ENCODE data around the gene CDK14.
"Not testable (repeated sequence)": the region's sequence is repeated elsewhere in the genome, so short reads cannot be mapped to it uniquely, and the experiment has no call there.

CDK14 gene

GRCh38 chr7:90723866-90724265 lies 127.7 kb downstream of the CDK14 start:
- Mint-ChIP-seq H3K36me3 (ENCODE audit: low read depth) (peaks cover 10% of the 10 kb centered on the region), H3K27me3 (ENCODE audit: low read depth) (no peaks in the 10 kb centered on the region), H3K9me3 (no peaks in the 10 kb centered on the region), H3K27ac (peak overlapping the region in 2 of 3 experiments; percentile 20 to 27), H3K4me3 (no peak overlapping the region), H3K4me1 (peaks cover 58% of the 10 kb centered on the region)
- no peak for TF ChIP-seq CTCF (IDR thresholded peaks at IDR 0.05; ENCODE audit: unreplicated experiment in 3 of 3)

GRCh38 chr7:90726120-90726519 lies 130.0 kb downstream of the CDK14 start:
- peaks cover 42% of the 10 kb centered on the region for H3K4me1 Mint-ChIP-seq
- H3K27me3 Mint-ChIP-seq (ENCODE audit: low read depth): no peaks in the 10 kb centered on the region
- H3K36me3 Mint-ChIP-seq (ENCODE audit: low read depth): peaks cover 30% of the 10 kb centered on the region
- H3K27ac Mint-ChIP-seq: peak overlapping the region in 2 of 3 experiments; percentile 30 to 63
- no peak for TF ChIP-seq CTCF (IDR thresholded peaks at IDR 0.05; ENCODE audit: unreplicated experiment in 3 of 3)
- H3K9me3 Mint-ChIP-seq: peaks cover 10% of the 10 kb centered on the region
- no peak overlapping the region for H3K4me3 Mint-ChIP-seq

GRCh38 chr7:90726623-90727022 lies 130.5 kb downstream of the CDK14 start:
- peak overlapping the region in 2 of 3 experiments; percentile 30 to 63 for H3K27ac Mint-ChIP-seq
- no peaks in the 10 kb centered on the region for H3K27me3 Mint-ChIP-seq (ENCODE audit: low read depth)
- peaks cover 15% of the 10 kb centered on the region for H3K9me3 Mint-ChIP-seq
- H3K4me3 Mint-ChIP-seq: no peak overlapping the region
- TF ChIP-seq CTCF (IDR thresholded peaks at IDR 0.05; ENCODE audit: unreplicated experiment in 3 of 3): no peak
- H3K4me1 Mint-ChIP-seq: peaks cover 37% of the 10 kb centered on the region
- H3K36me3 Mint-ChIP-seq (ENCODE audit: low read depth): peaks cover 35% of the 10 kb centered on the region

- no peaks in the 10 kb centered on the region for H3K27me3 Mint-ChIP-seq (ENCODE audit: low read depth)
- TF ChIP-seq CTCF (IDR thresholded peaks at IDR 0.05; ENCODE audit: unreplicated experiment in 3 of 3): no peak
- H3K27ac Mint-ChIP-seq: no peak overlapping the region
- H3K4me1 Mint-ChIP-seq: peaks cover 34% of the 10 kb centered on the region
- H3K36me3 Mint-ChIP-seq (ENCODE audit: low read depth): peaks cover 43% of the 10 kb centered on the region
- H3K9me3 Mint-ChIP-seq: peaks cover 18% of the 10 kb centered on the region
- H3K4me3 Mint-ChIP-seq: no peak overlapping the region
Measured at GRCh38 chr7:90727412-90727811, 131.3 kb downstream of the CDK14 start.

GRCh38 chr7:90728568-90728967 lies 132.4 kb downstream of the CDK14 start:
- H3K4me1 Mint-ChIP-seq: peaks cover 34% of the 10 kb centered on the region
- peaks cover 29% of the 10 kb centered on the region for H3K9me3 Mint-ChIP-seq
- no peaks in the 10 kb centered on the region for H3K27me3 Mint-ChIP-seq (ENCODE audit: low read depth)
- H3K4me3 Mint-ChIP-seq: no peak overlapping the region
- H3K36me3 Mint-ChIP-seq (ENCODE audit: low read depth): peaks cover 54% of the 10 kb centered on the region
- H3K27ac Mint-ChIP-seq: no peak overlapping the region
- no peak for TF ChIP-seq CTCF (IDR thresholded peaks at IDR 0.05; ENCODE audit: unreplicated experiment in 3 of 3)

- Mint-ChIP-seq H3K36me3 (ENCODE audit: low read depth) (peaks cover 52% of the 10 kb centered on the region), H3K9me3 (peaks cover 35% of the 10 kb centered on the region)
- not testable (repeated sequence) for H3K4me1 Mint-ChIP-seq; H3K27ac Mint-ChIP-seq; H3K4me3 Mint-ChIP-seq; H3K27me3 Mint-ChIP-seq (ENCODE audit: low read depth)
Measured at GRCh38 chr7:90735611-90736280, 139.6 kb downstream of the CDK14 start.

All from nephron (organoid).